Upper lobe of left lung (tissue), 6 donors: ENCODE data around the gene TRIM66. TPM values are rescaled to one million over a fixed set of nuclear protein-coding genes. Genes with fewer than 3 reads are reported as not detected.

Source experiments
- ATAC-seq, 2 donors: fragments of 200-7000 bp; cut with Tn5 transposase; one replicate each; pipeline ENCODE4 v1.9.1; 2022; ENCODE audit warnings: mild to moderate bottlenecking in 2 of 2, moderate library complexity in 2 of 2; ENCODE audit not compliant: low FRiP score in 2 of 2
- DNase-seq, 2 donors: peaks; one replicate each; pipeline ENCODE4 v3.0.0-alpha.2; 2019 to 2020
- H3K27ac ChIP-seq, 4 donors: fragments of 200-600 bp; sonication (generic); one replicate each; pipeline ENCODE4 v1.5.1; 2016 to 2019
- H3K27me3 ChIP-seq, 4 donors: fragments of 200-600 bp; sonication (generic); one replicate each; pipeline ENCODE4 v1.5.1; 2017 to 2019
- H3K36me3 ChIP-seq, 4 donors: fragments of 200-600 bp; sonication (generic); one replicate each; pipeline ENCODE4 v1.5.1; 2016 to 2019
- H3K4me1 ChIP-seq, 4 donors: fragments of 200-600 bp; sonication (generic); one replicate each; pipeline ENCODE4 v1.5.1; 2018 to 2019
- H3K4me3 ChIP-seq, 4 donors: fragments of 200-600 bp; sonication (generic); one replicate each; pipeline ENCODE4 v1.5.1; 2017 to 2019; ENCODE audit warnings: mild to moderate bottlenecking in 2 of 4, moderate library complexity in 1 of 4
- H3K9me3 ChIP-seq, 4 donors: fragments of 200-600 bp; sonication (generic); one replicate each; pipeline ENCODE4 v1.5.1; 2018 to 2019
- EP300 ChIP-seq, 4 donors: sonication (generic); formaldehyde crosslinking; IDR thresholded peaks; one replicate each; pipeline ENCODE4 v1.5.1; 2017; ENCODE audit warnings: antibody characterized with exemption in 4 of 4, control low read depth in 2 of 4
- POLR2A ChIP-seq, 4 donors: fragments of 450-650 bp; IDR thresholded peaks; one replicate each; pipeline ENCODE4 v1.5.1; 2016 to 2017; ENCODE audit warnings: antibody characterized with exemption in 4 of 4, mild to moderate bottlenecking in 2 of 4
- POLR2AphosphoS5 ChIP-seq, 2 donors: sonication (generic); formaldehyde crosslinking; IDR thresholded peaks; one replicate each; pipeline ENCODE4 v1.5.1; 2017; ENCODE audit warnings: antibody characterized with exemption in 2 of 2
- WGBS, 2 donors: methylation state at CpG; one replicate each; pipeline ENCODE4 v1.1.5; 2017 to 2018; 5-methylcytosine and 5-hydroxymethylcytosine counted together
- total RNA-seq, 6 donors: library from RNA; depleted of rRNA in 4 of 6; stranded (reverse); fragments of >200 nt in 4 of 6; gene quantifications; one replicate each; pipeline versions ENCODE4 v1.1.0 to v1.2.1, GENCODE V29; 2016 to 2021
- TF ChIP-seq, protein P1 (sequence below), 6 experiments: fragments of 450-650 bp in 4 of 6; fragments of 200-600 bp in 2 of 6; sonication (generic) in 2 of 6; IDR thresholded peaks; one replicate each; pipeline ENCODE4 v1.5.1; 2016 to 2019; ENCODE audit warnings: antibody characterized with exemption in 6 of 6
- donor health status: DM: no; HTN: no; CAD: no; lungs with moderate emphysema.
- donor health status: DM: no; HTN: yes; CAD: no; lungs with severe emphysema.

Gene TRIM66
- total RNA-seq, 6 donors from 2014 or later: 4.9 to 126 (median 11.2) TPM

DNA sequence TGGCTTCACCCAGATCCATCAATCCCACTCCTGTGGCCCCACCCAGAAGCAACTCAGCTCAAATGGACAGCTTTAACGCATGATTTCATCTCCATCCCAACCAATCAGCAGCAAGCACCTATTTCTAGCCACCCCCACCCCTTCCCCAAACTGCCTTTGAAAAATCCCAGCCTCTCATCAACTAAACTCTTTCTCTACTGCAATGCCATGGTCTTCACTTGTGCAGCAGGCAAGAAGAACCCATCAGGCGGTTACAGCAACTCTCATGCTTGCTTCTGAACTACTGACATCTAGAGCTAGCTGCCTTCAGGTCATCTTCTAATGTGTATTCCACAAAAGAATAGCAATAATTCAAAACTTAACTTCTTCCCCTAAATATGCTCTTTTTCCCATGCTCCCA lies 46.3 kb downstream of the TRIM66 start:
- H3K27me3 ChIP-seq: no peaks in the 10 kb centered on the region
- no peaks in the 10 kb centered on the region for H3K4me1 ChIP-seq
- no peak for TF ChIP-seq POLR2AphosphoS5 (IDR thresholded peaks at IDR 0.05)
- TF ChIP-seq EP300 (IDR thresholded peaks at IDR 0.05): no peak
- TF ChIP-seq, protein P1, sequence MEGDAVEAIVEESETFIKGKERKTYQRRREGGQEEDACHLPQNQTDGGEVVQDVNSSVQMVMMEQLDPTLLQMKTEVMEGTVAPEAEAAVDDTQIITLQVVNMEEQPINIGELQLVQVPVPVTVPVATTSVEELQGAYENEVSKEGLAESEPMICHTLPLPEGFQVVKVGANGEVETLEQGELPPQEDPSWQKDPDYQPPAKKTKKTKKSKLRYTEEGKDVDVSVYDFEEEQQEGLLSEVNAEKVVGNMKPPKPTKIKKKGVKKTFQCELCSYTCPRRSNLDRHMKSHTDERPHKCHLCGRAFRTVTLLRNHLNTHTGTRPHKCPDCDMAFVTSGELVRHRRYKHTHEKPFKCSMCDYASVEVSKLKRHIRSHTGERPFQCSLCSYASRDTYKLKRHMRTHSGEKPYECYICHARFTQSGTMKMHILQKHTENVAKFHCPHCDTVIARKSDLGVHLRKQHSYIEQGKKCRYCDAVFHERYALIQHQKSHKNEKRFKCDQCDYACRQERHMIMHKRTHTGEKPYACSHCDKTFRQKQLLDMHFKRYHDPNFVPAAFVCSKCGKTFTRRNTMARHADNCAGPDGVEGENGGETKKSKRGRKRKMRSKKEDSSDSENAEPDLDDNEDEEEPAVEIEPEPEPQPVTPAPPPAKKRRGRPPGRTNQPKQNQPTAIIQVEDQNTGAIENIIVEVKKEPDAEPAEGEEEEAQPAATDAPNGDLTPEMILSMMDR (IDR thresholded peaks at IDR 0.05): no peak
- no peak for TF ChIP-seq POLR2A (IDR thresholded peaks at IDR 0.05)
- no peaks in the 10 kb centered on the region for H3K9me3 ChIP-seq
- H3K4me3 ChIP-seq: no peak overlapping the region
- DNase-seq (no peak), ATAC-seq (no peak)
- peaks cover 3 to 57% (median 27%) of the 10 kb centered on the region in 4 donors for H3K36me3 ChIP-seq
- no peak overlapping the region for H3K27ac ChIP-seq
- 94 to 95% methylated on average over 2 of the region's 2 CpGs for WGBS, 2 donors

DNA sequence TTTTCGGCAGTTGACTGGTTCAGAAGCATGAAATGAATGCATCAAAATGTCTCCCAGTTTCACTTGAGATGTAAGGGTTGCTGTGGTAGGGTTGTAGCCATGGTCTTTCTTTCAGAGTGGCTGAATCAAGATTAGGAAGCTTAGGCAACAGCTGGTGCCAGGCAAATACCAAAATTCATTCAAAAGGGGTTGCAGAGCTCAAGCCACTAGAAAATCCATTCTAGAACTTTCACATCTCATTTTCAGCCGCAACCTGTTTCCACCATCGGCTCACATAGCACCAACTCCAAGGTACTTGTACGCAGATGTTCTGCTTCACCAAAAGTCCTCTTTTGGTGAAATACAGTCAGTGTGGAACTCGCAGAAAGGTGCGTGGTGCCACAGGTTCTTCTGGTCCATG lies 48.0 kb downstream of the TRIM66 start:
- Histone ChIP-seq H3K4me1 (no peaks in the 10 kb centered on the region), H3K27me3 (no peaks in the 10 kb centered on the region), H3K36me3 (peaks cover 3 to 43% (median 24%) of the 10 kb centered on the region in 4 donors), H3K9me3 (no peaks in the 10 kb centered on the region), H3K27ac (no peak overlapping the region), H3K4me3 (no peak overlapping the region)
- 93 to 96% methylated on average over 6 of the region's 6 CpGs for WGBS, 2 donors
- no peak for TF ChIP-seq EP300 (IDR thresholded peaks at IDR 0.05)
- TF ChIP-seq, protein P1 (IDR thresholded peaks at IDR 0.05): no peak
- TF ChIP-seq POLR2A (IDR thresholded peaks at IDR 0.05): no peak
- no peak for TF ChIP-seq POLR2AphosphoS5 (IDR thresholded peaks at IDR 0.05)
- ATAC-seq: no peak
- DNase-seq: no peak

DNA sequence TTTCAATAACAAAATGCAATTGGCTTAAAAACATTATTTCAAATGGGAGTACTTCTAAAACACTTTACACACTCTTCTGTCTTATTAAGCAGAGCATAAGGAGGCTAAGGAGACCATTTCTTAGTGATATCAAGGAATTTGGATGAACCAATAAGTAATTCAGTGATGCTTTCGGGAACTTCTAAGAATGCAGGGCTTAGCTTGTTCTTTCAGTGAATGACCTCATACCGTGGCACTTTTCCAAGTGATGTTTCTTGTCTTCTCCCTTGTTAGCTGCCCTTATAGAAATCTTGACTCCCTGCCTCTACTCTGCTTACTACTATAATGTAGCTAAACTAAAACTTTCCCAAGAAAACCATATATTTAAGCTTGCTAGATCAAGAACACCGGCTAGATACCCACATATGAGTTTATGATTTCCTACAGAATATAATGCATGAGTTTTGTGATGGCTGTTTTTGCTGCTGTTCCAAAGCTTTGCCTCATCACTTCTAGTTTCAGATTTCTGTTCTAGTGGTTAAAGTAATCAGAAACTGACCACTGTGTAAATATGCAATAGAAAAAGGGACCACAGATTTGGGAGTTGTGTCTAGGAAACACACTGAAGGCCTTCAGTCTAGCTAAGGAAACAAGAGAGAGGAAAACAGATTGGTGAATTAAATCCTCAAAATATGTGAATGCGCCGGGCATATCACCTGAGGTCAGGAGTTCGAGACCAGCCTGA lies 50.9 kb downstream of the TRIM66 start:
- no peaks in the 10 kb centered on the region for H3K27me3 ChIP-seq
- H3K9me3 ChIP-seq: no peaks in the 10 kb centered on the region
- TF ChIP-seq POLR2A (IDR thresholded peaks at IDR 0.05) (no peak), EP300 (IDR thresholded peaks at IDR 0.05) (no peak), POLR2AphosphoS5 (IDR thresholded peaks at IDR 0.05) (no peak)
- TF ChIP-seq, protein P1 (IDR thresholded peaks at IDR 0.05): no peak
- no peaks in the 10 kb centered on the region for H3K4me1 ChIP-seq
- ATAC-seq (peak in 1 of 2 donors; percentile 49), DNase-seq (no peak)
- WGBS, 2 donors: 86 to 87% methylated on average over 6 of the region's 6 CpGs
- H3K36me3 ChIP-seq: peaks cover 0 to 16% (median 8%) of the 10 kb centered on the region in 4 donors
- no peak overlapping the region for H3K4me3 ChIP-seq
- no peak overlapping the region for H3K27ac ChIP-seq

DNA sequence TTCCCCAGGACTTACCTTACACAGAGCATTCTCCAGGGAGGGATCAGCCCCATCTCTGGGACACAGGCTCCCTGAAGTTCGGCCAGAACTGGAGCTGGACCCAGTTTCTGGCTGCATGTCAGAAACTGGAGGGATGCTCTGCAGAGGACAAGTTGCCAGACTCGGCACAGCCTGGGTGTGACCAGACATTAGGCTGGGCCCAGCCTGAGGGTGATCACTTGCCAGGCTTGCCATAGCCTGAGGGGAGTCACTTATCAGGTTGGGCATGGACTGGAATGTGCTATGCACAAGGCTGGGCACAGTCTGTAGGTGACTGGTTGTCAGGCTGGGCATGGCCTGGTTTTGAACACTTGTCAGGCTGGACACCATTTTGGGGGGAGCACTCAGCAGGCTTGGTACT lies 57.8 kb downstream of the TRIM66 start:
- H3K27ac ChIP-seq: no peak overlapping the region
- H3K9me3 ChIP-seq: no peaks in the 10 kb centered on the region
- peak in 1 of 2 donors; percentile 31 for ATAC-seq
- no peak for TF ChIP-seq EP300 (IDR thresholded peaks at IDR 0.05)
- H3K4me3 ChIP-seq: no peak overlapping the region
- no peak for DNase-seq
- H3K4me1 ChIP-seq: no peaks in the 10 kb centered on the region
- WGBS, 2 donors: 93% methylated on average over 2 of the region's 2 CpGs; no CpG with 5 or more reads in 1 of the 2 donors
- H3K36me3 ChIP-seq: peaks cover 0 to 48% (median 33%) of the 10 kb centered on the region in 4 donors
- H3K27me3 ChIP-seq: no peaks in the 10 kb centered on the region

DNA sequence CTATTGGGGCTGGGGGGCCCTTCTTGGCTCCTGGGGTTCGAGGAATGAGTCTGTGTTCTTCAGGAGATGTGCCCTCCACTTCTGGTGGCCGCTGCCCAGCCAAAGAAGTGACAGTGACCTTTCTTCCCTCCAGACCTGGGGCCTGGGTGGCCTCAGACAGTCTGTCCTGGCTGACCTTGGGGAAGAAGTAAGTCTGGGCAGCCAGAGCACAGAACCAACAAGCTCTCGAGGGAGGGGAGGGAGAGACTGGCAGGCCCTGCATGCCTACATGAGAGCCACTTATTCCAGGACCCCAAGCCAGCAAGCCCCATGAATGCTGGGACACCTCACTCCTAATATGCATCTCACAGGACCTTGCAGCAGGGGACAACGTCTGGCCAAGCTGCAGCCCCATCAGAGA lies 61.3 kb downstream of the TRIM66 start:
- Histone ChIP-seq H3K4me3 (no peak overlapping the region), H3K4me1 (no peaks in the 10 kb centered on the region), H3K9me3 (no peaks in the 10 kb centered on the region), H3K27me3 (no peaks in the 10 kb centered on the region), H3K36me3 (peaks cover 3 to 62% (median 42%) of the 10 kb centered on the region in 4 donors), H3K27ac (no peak overlapping the region)
- DNase-seq: no peak
- TF ChIP-seq, protein P1 (IDR thresholded peaks at IDR 0.05): no peak
- TF ChIP-seq EP300 (IDR thresholded peaks at IDR 0.05) (no peak), POLR2A (IDR thresholded peaks at IDR 0.05) (no peak), POLR2AphosphoS5 (IDR thresholded peaks at IDR 0.05) (no peak)
- WGBS, 2 donors: 76% methylated on average over 4 of the region's 4 CpGs; no CpG with 5 or more reads in 1 of the 2 donors
- ATAC-seq: no peak
